IMR-90 (cell line): ENCODE results near the gene ASF1A. TPM values are rescaled to one million over a fixed set of nuclear protein-coding genes. Genes with fewer than 3 reads are reported as not detected.

Experiments used
- ATAC-seq: fragments of 200-7000 bp; cut with Tn5 transposase; 2 replicates; pipeline ENCODE4 v1.9.1; 2020; ENCODE audit warnings: low read depth, mild to moderate bottlenecking, moderate library complexity
- BruUV-seq: library from RNA; stranded (reverse); fragments of 400-500 nt; replicated peaks from 2 replicates; lab custom pipeline; 2021; lab: Mats Ljungman, UMichigan
- CTCF ChIA-PET: fragments of 300-600 bp; formaldehyde crosslinking; extraction: SDS; loops from one replicate; lab custom pipeline; 2021; ENCODE audit warnings: antibody characterized with exemption; lab: Yijun Ruan, JAX
- POLR2A ChIA-PET: fragments of 300-600 bp; sonication (Branson Sonifier 250); formaldehyde crosslinking; loops from one replicate; lab custom pipeline; 2022; ENCODE audit warnings: antibody characterized with exemption; ENCODE audit not compliant: unreplicated experiment; lab: Charles Lee
- DNase-seq: peaks from one replicate; pipeline ENCODE4 v3.0.0; 2013
- H2AFZ ChIP-seq: replicated peaks from 2 replicates; pipeline ENCODE3; 2013; ENCODE audit warnings: low read length, mild to moderate bottlenecking; ENCODE audit not compliant: poor library complexity
- H2AK5ac ChIP-seq: 2 replicates; pipeline ENCODE4 v1.6.1; 2013; ENCODE audit warnings: low read depth, low read length, inconsistent platforms
- H2AK9ac ChIP-seq: replicated peaks from 2 replicates; pipeline ENCODE3; 2013; ENCODE audit warnings: mild to moderate bottlenecking, low read depth, low read length, moderate library complexity; ENCODE audit not compliant: poor library complexity
- H2BK120ac ChIP-seq: 2 replicates; pipeline ENCODE4 v1.6.1; 2013; ENCODE audit warnings: low read depth, low read length, inconsistent platforms
- H2BK15ac ChIP-seq: 3 replicates; pipeline ENCODE4 v1.6.1; 2013; ENCODE audit warnings: low read depth, low read length, inconsistent platforms
- H2BK20ac ChIP-seq: 2 replicates; pipeline ENCODE4 v1.6.1; 2013; ENCODE audit warnings: low read depth, mild to moderate bottlenecking, inconsistent platforms, low read length, moderate library complexity
- H2BK5ac ChIP-seq: 2 replicates; pipeline ENCODE4 v1.6.1; 2013; ENCODE audit warnings: mild to moderate bottlenecking, low read depth, low read length, inconsistent platforms; ENCODE audit not compliant: poor library complexity, severe bottlenecking
- H3K14ac ChIP-seq: replicated peaks from 2 replicates; pipeline ENCODE4 v1.6.1; 2013; ENCODE audit warnings: low read depth, low read length, inconsistent platforms
- H3K18ac ChIP-seq: 2 replicates; pipeline ENCODE4 v1.6.1; 2013; ENCODE audit warnings: low read depth, low read length, control low read depth
- H3K23ac ChIP-seq: 2 replicates; pipeline ENCODE4 v1.6.1; 2013; ENCODE audit warnings: low read depth, low read length, inconsistent platforms
- H3K27ac ChIP-seq: 2 replicates; pipeline ENCODE4 v1.5.1; 2013; ENCODE audit warnings: mild to moderate bottlenecking, control low read depth, low read length; ENCODE audit not compliant: insufficient read depth
- H3K27me3 ChIP-seq: 2 replicates; pipeline ENCODE4 v1.6.1; 2013; ENCODE audit warnings: low read length; ENCODE audit not compliant: control insufficient read depth, insufficient read depth
- H3K36me3 ChIP-seq: 2 replicates; pipeline ENCODE4 v1.6.1; 2013; ENCODE audit warnings: low read length, mixed read lengths; ENCODE audit not compliant: control insufficient read depth, insufficient read depth
- H3K4ac ChIP-seq: 2 replicates; pipeline ENCODE4 v1.6.1; 2013; ENCODE audit warnings: low read depth, low read length, inconsistent platforms
- H3K4me1 ChIP-seq: 2 replicates; pipeline ENCODE4 v1.6.1; 2013; ENCODE audit warnings: low read length, mixed read lengths; ENCODE audit not compliant: control insufficient read depth, insufficient read depth
- H3K4me2 ChIP-seq: 2 replicates; pipeline ENCODE4 v1.6.1; 2013; ENCODE audit warnings: low read depth, mild to moderate bottlenecking, control low read depth, low read length, moderate library complexity
- H3K4me3 ChIP-seq: 2 replicates; pipeline ENCODE4 v1.5.1; 2013; ENCODE audit warnings: low read depth, mild to moderate bottlenecking, control low read depth, low read length, moderate library complexity; ENCODE audit not compliant: insufficient read depth
- H3K56ac ChIP-seq: 2 replicates; pipeline ENCODE4 v1.6.1; 2013; ENCODE audit warnings: low read length, inconsistent platforms; ENCODE audit not compliant: insufficient read depth; ENCODE audit errors: extremely low read depth
- H3K79me1 ChIP-seq, 2 experiments: 2 replicates each; pipeline ENCODE4 v1.6.1; 2013; ENCODE audit warnings: low read length in 2 of 2, inconsistent platforms in 1 of 2, low read depth in 1 of 2
- H3K9ac ChIP-seq: 2 replicates; pipeline ENCODE4 v1.6.1; 2013; ENCODE audit warnings: low read depth, low read length, control low read depth
- H3K9me1 ChIP-seq: 2 replicates; pipeline ENCODE4 v1.6.1; 2013; ENCODE audit warnings: low read length, inconsistent platforms; ENCODE audit not compliant: insufficient read depth
- H3K9me3 ChIP-seq: 2 replicates; pipeline ENCODE4 v1.6.1; 2013; ENCODE audit warnings: low read length; ENCODE audit not compliant: control insufficient read depth, insufficient read depth
- H4K20me1 ChIP-seq: 2 replicates; pipeline ENCODE4 v1.6.1; 2013; ENCODE audit warnings: low read length, inconsistent platforms; ENCODE audit not compliant: insufficient read depth
- H4K5ac ChIP-seq: 2 replicates; pipeline ENCODE4 v1.6.1; 2013; ENCODE audit warnings: mild to moderate bottlenecking, low read depth, low read length, control low read depth
- H4K8ac ChIP-seq, 2 experiments: 2 replicates each; pipeline ENCODE4 v1.6.1; 2013; ENCODE audit warnings: low read depth in 2 of 2, low read length in 2 of 2, control low read depth in 1 of 2, inconsistent platforms in 1 of 2
- H4K91ac ChIP-seq: 2 replicates; pipeline ENCODE4 v1.6.1; 2013; ENCODE audit warnings: low read depth, low read length, inconsistent platforms; ENCODE audit not compliant: insufficient read depth
- BHLHE40 ChIP-seq: fragments of 150-350 bp; IDR thresholded peaks from 2 replicates; pipeline ENCODE4 v1.6.1; 2016; ENCODE audit warnings: mild to moderate bottlenecking, low read depth, low read length
- CEBPB ChIP-seq: IDR thresholded peaks from 2 replicates; pipeline ENCODE4 v1.6.1; 2012; ENCODE audit warnings: low read depth, low read length, improper control_type of control experiment
- CHD1 ChIP-seq: IDR thresholded peaks from 2 replicates; pipeline ENCODE4 v1.6.1; 2012; ENCODE audit warnings: low read depth, low read length, improper control_type of control experiment
- FOS ChIP-seq: fragments of 150-350 bp; IDR thresholded peaks from 2 replicates; pipeline ENCODE4 v1.6.1; 2016; ENCODE audit warnings: low read depth, low read length
- MAFK ChIP-seq: IDR thresholded peaks from 2 replicates; pipeline ENCODE4 v1.6.1; 2012; ENCODE audit warnings: low read depth, low read length, improper control_type of control experiment
- MAZ ChIP-seq: IDR thresholded peaks from 2 replicates; pipeline ENCODE4 v1.6.1; 2012; ENCODE audit warnings: low read depth, mild to moderate bottlenecking, low read length, improper control_type of control experiment, moderate library complexity, borderline replicate concordance
- MXI1 ChIP-seq: IDR thresholded peaks from 2 replicates; pipeline ENCODE4 v1.6.1; 2012; ENCODE audit warnings: low read depth, mild to moderate bottlenecking, low read length, moderate library complexity, borderline replicate concordance
- NFE2L2 ChIP-seq: fragments of 150-350 bp; IDR thresholded peaks from 2 replicates; pipeline ENCODE4 v1.6.1; 2016; ENCODE audit warnings: low read depth, mild to moderate bottlenecking, low read length
- POLR2A ChIP-seq: IDR thresholded peaks from 2 replicates; pipeline ENCODE4 v1.6.1; 2012; ENCODE audit warnings: mild to moderate bottlenecking, low read depth, low read length
- RAD21 ChIP-seq: IDR thresholded peaks from 2 replicates; pipeline ENCODE4 v1.6.1; 2012; ENCODE audit warnings: low read length, improper control_type of control experiment
- RCOR1 ChIP-seq: IDR thresholded peaks from 2 replicates; pipeline ENCODE4 v1.6.1; 2012; ENCODE audit warnings: mild to moderate bottlenecking, low read length, improper control_type of control experiment; ENCODE audit not compliant: insufficient replicate concordance
- RFX5 ChIP-seq: IDR thresholded peaks from 2 replicates; pipeline ENCODE4 v1.8.0; 2012; ENCODE audit warnings: low read depth, mild to moderate bottlenecking, low read length, moderate library complexity
- SMC3 ChIP-seq: fragments of 150-350 bp; IDR thresholded peaks from 2 replicates; pipeline ENCODE4 v1.6.1; 2016; ENCODE audit warnings: low read depth, mild to moderate bottlenecking, antibody characterized with exemption, low read length, moderate library complexity
- WGBS, 2 experiments: methylation state at CpG; one replicate each; pipeline versions ENCODE4 v1.1.5 to v1.1.7; 2013; ENCODE audit warnings: missing lambda C conversion rate in 2 of 2; ENCODE audit not compliant: insufficient read length in 1 of 2; ENCODE audit errors: extremely low coverage in 2 of 2; 5-methylcytosine and 5-hydroxymethylcytosine counted together
- dilution Hi-C: fragments of 300-500 bp; cut with HindIII; formaldehyde crosslinking; loops from one replicate; pipeline ENCODE4 v1.14.3; 2018; ENCODE audit warnings: low sequenced_read_pairs; ENCODE audit not compliant: unreplicated experiment
- in situ Hi-C: fragments of 300-500 bp; cut with MboI; formaldehyde crosslinking; loops from 3 replicates; pipeline ENCODE4 v1.14.3; 2019; ENCODE audit warnings: low sequenced_read_pairs, inconsistent platforms, mixed read lengths
- intact Hi-C: fragments of 100-400 bp; cut with micrococcal nuclease; formaldehyde crosslinking; loops from 2 replicates; pipeline ENCODE4 v1.10.0; 2022
- polyA plus RNA-seq, 3 experiments: library from polyadenylated mRNA; depleted of rRNA; stranded (reverse); fragments of >200 nt; gene quantifications; 2 replicates each; pipeline ENCODE4 v1.2.3, GENCODE V29; 2012; ENCODE audit warnings: low replicate concordance in 1 of 3
- total RNA-seq: library from RNA; depleted of rRNA; stranded (reverse); fragments of >200 nt; gene quantifications from 2 replicates; pipeline ENCODE4 v1.2.3, GENCODE V29; 2012
- TF ChIP-seq, protein P1 (sequence below): fragments of 150-350 bp; IDR thresholded peaks from 2 replicates; pipeline ENCODE4 v1.6.1; 2017; ENCODE audit warnings: mild to moderate bottlenecking, antibody characterized with exemption, low read length, low read depth
- TF ChIP-seq, protein P2 (sequence below): fragments of 150-350 bp; IDR thresholded peaks from 2 replicates; pipeline ENCODE4 v1.6.1; 2016; ENCODE audit warnings: low read depth, mild to moderate bottlenecking, low read length, moderate library complexity, borderline replicate concordance
- TF ChIP-seq, protein P3 (sequence below): conservative IDR thresholded peaks from 2 replicates; pipeline ENCODE4 v1.5.1; 2012; ENCODE audit warnings: mild to moderate bottlenecking, low read depth, low read length, improper control_type of control experiment

Gene ASF1A
- total and polyA plus RNA-seq, 2 of the 4 experiments (the other 2 are of a cell fraction), result 10.1 to 11.1 TPM

DNA sequence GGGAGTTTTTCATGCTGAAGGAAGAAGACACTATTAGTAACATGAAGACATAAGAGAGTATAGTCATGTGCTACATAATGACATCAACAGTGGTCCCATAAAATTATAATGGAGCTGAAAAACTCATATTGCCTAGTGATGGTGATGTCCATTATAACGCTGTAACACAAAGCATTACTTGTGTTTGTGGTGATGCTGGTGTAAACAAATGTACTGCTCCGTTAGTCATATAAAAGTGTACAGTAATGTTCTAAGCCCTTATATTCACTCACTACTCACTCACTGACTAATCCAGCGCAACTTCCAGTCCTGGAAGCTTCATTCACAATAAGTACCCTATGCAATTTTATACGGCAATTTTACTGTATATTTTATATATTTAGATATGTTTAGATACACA lies 26.8 kb upstream of the ASF1A start:
- no peaks in the 10 kb centered on the region for H3K36me3 ChIP-seq
- no peak overlapping the region for H3K4me2 ChIP-seq
- no peak overlapping the region for H2AK9ac ChIP-seq
- no peak overlapping the region for H3K23ac ChIP-seq
- no peak overlapping the region for H3K9ac ChIP-seq
- no TSS peak for BruUV-seq
- no peak overlapping the region for H4K5ac ChIP-seq
- H3K18ac ChIP-seq, result no peak overlapping the region
- dilution Hi-C loops (no loop called here), intact Hi-C loops (no loop called here), in situ Hi-C loops (no loop called here)
- no peak overlapping the region for H3K14ac ChIP-seq
- no peak overlapping the region for H3K4ac ChIP-seq
- H2AK5ac ChIP-seq, result no peak overlapping the region
- H4K91ac ChIP-seq, result no peak overlapping the region
- H4K8ac ChIP-seq, result no peak overlapping the region
- peak; percentile 42; the same call in 1 of the 2 replicates for ATAC-seq
- H2BK5ac ChIP-seq, result no peak overlapping the region
- H2BK15ac ChIP-seq, result no peak overlapping the region
- H4K20me1 ChIP-seq, result no peaks in the 10 kb centered on the region
- no peaks in the 10 kb centered on the region for H3K9me3 ChIP-seq
- H2AFZ ChIP-seq, result no peak overlapping the region
- no peaks in the 10 kb centered on the region for H3K4me1 ChIP-seq
- H3K27me3 ChIP-seq, result no peaks in the 10 kb centered on the region
- H2BK120ac ChIP-seq, result no peak overlapping the region
- no peak overlapping the region for H3K56ac ChIP-seq
- H3K79me1 ChIP-seq, result peaks cover 12 to 17% of the 10 kb centered on the region in 2 experiments; a peak in 3 of 4 replicates
- no peak overlapping the region for H3K4me3 ChIP-seq
- DNase-seq, result peak; percentile 79
- no peak for TF ChIP-seq CEBPB
- TF ChIP-seq CHD1, result no peak
- TF ChIP-seq RAD21, result no peak
- no peak for TF ChIP-seq FOS
- no peak for TF ChIP-seq BHLHE40
- TF ChIP-seq SMC3, result no peak
- TF ChIP-seq MAFK, result no peak
- TF ChIP-seq MXI1, result no peak
- TF ChIP-seq, protein P1, sequence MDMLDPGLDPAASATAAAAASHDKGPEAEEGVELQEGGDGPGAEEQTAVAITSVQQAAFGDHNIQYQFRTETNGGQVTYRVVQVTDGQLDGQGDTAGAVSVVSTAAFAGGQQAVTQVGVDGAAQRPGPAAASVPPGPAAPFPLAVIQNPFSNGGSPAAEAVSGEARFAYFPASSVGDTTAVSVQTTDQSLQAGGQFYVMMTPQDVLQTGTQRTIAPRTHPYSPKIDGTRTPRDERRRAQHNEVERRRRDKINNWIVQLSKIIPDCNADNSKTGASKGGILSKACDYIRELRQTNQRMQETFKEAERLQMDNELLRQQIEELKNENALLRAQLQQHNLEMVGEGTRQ, result no peak
- TF ChIP-seq, protein P2, sequence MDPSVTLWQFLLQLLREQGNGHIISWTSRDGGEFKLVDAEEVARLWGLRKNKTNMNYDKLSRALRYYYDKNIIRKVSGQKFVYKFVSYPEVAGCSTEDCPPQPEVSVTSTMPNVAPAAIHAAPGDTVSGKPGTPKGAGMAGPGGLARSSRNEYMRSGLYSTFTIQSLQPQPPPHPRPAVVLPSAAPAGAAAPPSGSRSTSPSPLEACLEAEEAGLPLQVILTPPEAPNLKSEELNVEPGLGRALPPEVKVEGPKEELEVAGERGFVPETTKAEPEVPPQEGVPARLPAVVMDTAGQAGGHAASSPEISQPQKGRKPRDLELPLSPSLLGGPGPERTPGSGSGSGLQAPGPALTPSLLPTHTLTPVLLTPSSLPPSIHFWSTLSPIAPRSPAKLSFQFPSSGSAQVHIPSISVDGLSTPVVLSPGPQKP, result no peak
- TF ChIP-seq, protein P3, sequence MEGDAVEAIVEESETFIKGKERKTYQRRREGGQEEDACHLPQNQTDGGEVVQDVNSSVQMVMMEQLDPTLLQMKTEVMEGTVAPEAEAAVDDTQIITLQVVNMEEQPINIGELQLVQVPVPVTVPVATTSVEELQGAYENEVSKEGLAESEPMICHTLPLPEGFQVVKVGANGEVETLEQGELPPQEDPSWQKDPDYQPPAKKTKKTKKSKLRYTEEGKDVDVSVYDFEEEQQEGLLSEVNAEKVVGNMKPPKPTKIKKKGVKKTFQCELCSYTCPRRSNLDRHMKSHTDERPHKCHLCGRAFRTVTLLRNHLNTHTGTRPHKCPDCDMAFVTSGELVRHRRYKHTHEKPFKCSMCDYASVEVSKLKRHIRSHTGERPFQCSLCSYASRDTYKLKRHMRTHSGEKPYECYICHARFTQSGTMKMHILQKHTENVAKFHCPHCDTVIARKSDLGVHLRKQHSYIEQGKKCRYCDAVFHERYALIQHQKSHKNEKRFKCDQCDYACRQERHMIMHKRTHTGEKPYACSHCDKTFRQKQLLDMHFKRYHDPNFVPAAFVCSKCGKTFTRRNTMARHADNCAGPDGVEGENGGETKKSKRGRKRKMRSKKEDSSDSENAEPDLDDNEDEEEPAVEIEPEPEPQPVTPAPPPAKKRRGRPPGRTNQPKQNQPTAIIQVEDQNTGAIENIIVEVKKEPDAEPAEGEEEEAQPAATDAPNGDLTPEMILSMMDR, result no peak
- no peak for TF ChIP-seq RFX5
- no peak for TF ChIP-seq RCOR1
- no peak for TF ChIP-seq POLR2A
- no peak for TF ChIP-seq NFE2L2
- TF ChIP-seq MAZ, result no peak
- CTCF ChIA-PET, result interaction anchor here (1.0 kb wide), 1 partner anchor 9 kb away, joined by 3 read pairs; no protein-coding TSS in a partner anchor
- WGBS, 2 experiments, result no CpG with 5 or more reads among the region's 4 CpGs
- H2BK20ac ChIP-seq, result no peak overlapping the region
- POLR2A ChIA-PET, result no interaction called here
- H3K9me1 ChIP-seq, result no peaks in the 10 kb centered on the region
- H3K27ac ChIP-seq, result no peak overlapping the region
